Uterus (tissue), 2 donors: ENCODE data around the gene SMARCC2.

Experiments
- POLR2A ChIP-seq, 2 donors: fragments of 450-650 bp; IDR thresholded peaks; one replicate each; pipeline ENCODE4 v1.6.1; 2016; ENCODE audit warnings: antibody characterized with exemption in 2 of 2, mild to moderate bottlenecking in 1 of 2, moderate library complexity in 1 of 2
- TF ChIP-seq, protein P1 (sequence below), 4 experiments: fragments of 200-600 bp in 2 of 4; fragments of 450-650 bp in 2 of 4; sonication (generic) in 2 of 4; IDR thresholded peaks; one replicate each; pipeline ENCODE4 v1.5.1; 2016 to 2019; ENCODE audit warnings: antibody characterized with exemption in 4 of 4, mild to moderate bottlenecking in 2 of 4, moderate library complexity in 1 of 4

DNA sequence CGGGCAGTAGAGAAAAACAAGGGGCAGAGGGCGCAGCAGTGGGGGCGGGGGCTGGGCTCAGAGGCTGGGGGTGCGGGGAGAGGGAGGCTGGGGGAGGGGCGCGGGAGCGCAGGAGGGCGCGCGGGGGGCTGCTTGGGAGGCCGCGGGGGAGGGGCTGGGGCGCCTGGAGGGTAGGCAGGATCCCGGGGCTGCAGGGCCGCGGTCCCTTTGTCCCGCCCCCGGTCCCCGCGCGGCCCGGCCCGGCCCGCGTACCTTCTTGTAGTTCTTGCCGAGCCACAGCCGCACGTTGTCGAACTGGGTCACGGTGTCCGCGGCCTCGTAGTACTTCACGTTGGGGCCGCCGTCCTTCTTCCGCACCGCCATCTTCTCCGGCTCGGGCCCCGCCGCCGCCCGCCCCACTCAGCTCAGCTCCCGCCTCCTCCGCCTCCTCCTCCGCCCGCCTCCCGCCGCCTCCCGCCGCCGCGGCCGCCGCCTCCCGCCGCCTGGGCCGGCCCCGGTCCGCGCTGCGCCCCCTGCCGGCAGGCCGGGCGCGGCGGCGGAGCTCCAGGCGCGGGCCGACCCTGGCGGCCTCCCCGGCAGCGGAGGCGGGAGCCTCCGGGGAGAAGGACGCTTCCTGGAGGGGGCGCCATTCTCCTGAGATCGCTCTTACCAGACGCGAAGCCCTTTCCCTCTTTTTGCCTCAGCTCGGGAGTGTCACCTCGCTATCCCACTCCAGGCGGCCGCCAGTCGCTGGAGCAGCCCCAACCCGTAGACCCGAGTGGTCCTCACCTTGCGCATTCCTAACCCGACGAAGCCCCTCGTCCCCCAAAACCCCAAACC, at the start of gene SMARCC2:
- TF ChIP-seq, protein P1, sequence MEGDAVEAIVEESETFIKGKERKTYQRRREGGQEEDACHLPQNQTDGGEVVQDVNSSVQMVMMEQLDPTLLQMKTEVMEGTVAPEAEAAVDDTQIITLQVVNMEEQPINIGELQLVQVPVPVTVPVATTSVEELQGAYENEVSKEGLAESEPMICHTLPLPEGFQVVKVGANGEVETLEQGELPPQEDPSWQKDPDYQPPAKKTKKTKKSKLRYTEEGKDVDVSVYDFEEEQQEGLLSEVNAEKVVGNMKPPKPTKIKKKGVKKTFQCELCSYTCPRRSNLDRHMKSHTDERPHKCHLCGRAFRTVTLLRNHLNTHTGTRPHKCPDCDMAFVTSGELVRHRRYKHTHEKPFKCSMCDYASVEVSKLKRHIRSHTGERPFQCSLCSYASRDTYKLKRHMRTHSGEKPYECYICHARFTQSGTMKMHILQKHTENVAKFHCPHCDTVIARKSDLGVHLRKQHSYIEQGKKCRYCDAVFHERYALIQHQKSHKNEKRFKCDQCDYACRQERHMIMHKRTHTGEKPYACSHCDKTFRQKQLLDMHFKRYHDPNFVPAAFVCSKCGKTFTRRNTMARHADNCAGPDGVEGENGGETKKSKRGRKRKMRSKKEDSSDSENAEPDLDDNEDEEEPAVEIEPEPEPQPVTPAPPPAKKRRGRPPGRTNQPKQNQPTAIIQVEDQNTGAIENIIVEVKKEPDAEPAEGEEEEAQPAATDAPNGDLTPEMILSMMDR (IDR thresholded peaks at IDR 0.05) = peak; percentile 57 to 96 (median 89)
- TF ChIP-seq POLR2A (IDR thresholded peaks at IDR 0.05) = peak; percentile 40 to 48
